HL-60/S4 (cell line): ENCODE results near the gene CTDP1.

Experiments
- in situ Hi-C: fragments of 300-500 bp; cut with MboI; formaldehyde crosslinking; loops from 2 replicates; pipeline ENCODE4 v1.14.3; 2022; ENCODE audit warnings: low sequenced_read_pairs

CTDP1 gene

GRCh38 chr18:79778291-79778791 lies 98.7 kb downstream of the CTDP1 start:
- in situ Hi-C loops: no loop called here

- in situ Hi-C loops: no loop called here
Measured at GRCh38 chr18:79779021-79779699, 99.6 kb downstream of the CTDP1 start.

- in situ Hi-C loops: no loop called here
Measured at GRCh38 chr18:79779700-79780190, 100.1 kb downstream of the CTDP1 start.

- in situ Hi-C loops: no loop called here
Measured at GRCh38 chr18:79780547-79780946, 100.9 kb downstream of the CTDP1 start.

- in situ Hi-C loops: no loop called here
Measured at GRCh38 chr18:79781331-79781941, 101.8 kb downstream of the CTDP1 start.

GRCh38 chr18:79782566-79783308 lies 103.1 kb downstream of the CTDP1 start:
- in situ Hi-C loops: no loop called here

- in situ Hi-C loops: no loop called here
Measured at GRCh38 chr18:79784071-79784913, 104.7 kb downstream of the CTDP1 start.

- in situ Hi-C loops: no loop called here
Measured at GRCh38 chr18:79784965-79785770, 105.6 kb downstream of the CTDP1 start.

- in situ Hi-C loops: no loop called here
Measured at GRCh38 chr18:79785831-79786230, 106.2 kb downstream of the CTDP1 start.

- in situ Hi-C loops: no loop called here
Measured at GRCh38 chr18:79786304-79786703, 106.7 kb downstream of the CTDP1 start.

- in situ Hi-C loops: no loop called here
Measured at GRCh38 chr18:79786786-79787526, 107.4 kb downstream of the CTDP1 start.

GRCh38 chr18:79787527-79787864 lies 107.9 kb downstream of the CTDP1 start:
- in situ Hi-C loops: no loop called here

GRCh38 chr18:79787865-79788733 lies 108.5 kb downstream of the CTDP1 start:
- in situ Hi-C loops: no loop called here

GRCh38 chr18:79788734-79789085 lies 109.1 kb downstream of the CTDP1 start:
- in situ Hi-C loops: no loop called here

- in situ Hi-C loops: no loop called here
Measured at GRCh38 chr18:79789091-79789891, 109.7 kb downstream of the CTDP1 start.

GRCh38 chr18:79789901-79790890 lies 110.6 kb downstream of the CTDP1 start:
- in situ Hi-C loops: no loop called here
